OCI-M2 (cell line): ENCODE measurements around the gene B4GALNT4.
"Not testable (repeated sequence)": the region's sequence is repeated elsewhere in the genome, so short reads cannot be mapped to it uniquely, and the experiment has no call there.

Experiments
- DNase-seq: peaks from one replicate; lab custom pipeline; 2025; ENCODE audit not compliant: unreplicated experiment; lab: John Stamatoyannopoulos, UW

Gene B4GALNT4

GRCh38 chr11:405954-406795, 36.9 kb downstream of the B4GALNT4 start:
- no peak for DNase-seq

- no peak for DNase-seq
These were observed 37.7 kb downstream of the B4GALNT4 start for GRCh38 chr11:406796-407650.

- DNase-seq, result no peak
These were observed 38.4 kb downstream of the B4GALNT4 start for GRCh38 chr11:407651-408123.

GRCh38 chr11:408154-409007, 39.1 kb downstream of the B4GALNT4 start:
- no peak for DNase-seq

- DNase-seq, result no peak
These were observed 39.8 kb downstream of the B4GALNT4 start for GRCh38 chr11:409008-409599.

- no peak for DNase-seq
These were observed 40.5 kb downstream of the B4GALNT4 start for GRCh38 chr11:409600-410483.

GRCh38 chr11:410711-411110, 41.4 kb downstream of the B4GALNT4 start:
- DNase-seq, result not testable (repeated sequence)

- DNase-seq, result not testable (repeated sequence)
These were observed 42.2 kb downstream of the B4GALNT4 start for GRCh38 chr11:411520-411919.

- no peak for DNase-seq
These were observed 43.4 kb downstream of the B4GALNT4 start for GRCh38 chr11:412641-413119.

GRCh38 chr11:413120-414081, 44.1 kb downstream of the B4GALNT4 start:
- no peak for DNase-seq

- DNase-seq, result no peak
These were observed 45.1 kb downstream of the B4GALNT4 start for GRCh38 chr11:414318-414857.

- no peak for DNase-seq
These were observed 46.3 kb downstream of the B4GALNT4 start for GRCh38 chr11:415640-416041.

- no peak for DNase-seq
These were observed 46.9 kb downstream of the B4GALNT4 start for GRCh38 chr11:416051-416756.

- no peak for DNase-seq
These were observed 47.7 kb downstream of the B4GALNT4 start for GRCh38 chr11:416757-417621.

- DNase-seq, result no peak
These were observed 48.5 kb downstream of the B4GALNT4 start for GRCh38 chr11:417652-418342.
